Measurements from ENCODE around the gene SFI1.

SFI1 gene

GRCh38 chr22:31509061-31509762 lies 12.9 kb downstream of the SFI1 start:
- TF ChIP-seq RAD21 (IDR thresholded peaks at IDR 0.05; ENCODE audit: low read depth), result no peak
- TF ChIP-seq ZBTB7A (IDR thresholded peaks at IDR 0.05; ENCODE audit: low read depth), result no peak
- TF ChIP-seq TCF12 (IDR thresholded peaks at IDR 0.05; ENCODE audit: low read depth), result no peak
- no peak for TF ChIP-seq REST (IDR thresholded peaks at IDR 0.05; ENCODE audit: low read depth)
- TF ChIP-seq FOXM1 (IDR thresholded peaks at IDR 0.05; ENCODE audit: borderline replicate concordance, low read depth), result no peak
- TF ChIP-seq EGR1 (IDR thresholded peaks at IDR 0.05), result no peak
- no peak for TF ChIP-seq NFIC (IDR thresholded peaks at IDR 0.05)
- no peak for TF ChIP-seq TEAD4 (IDR thresholded peaks at IDR 0.05)
- no peak for TF ChIP-seq MAX (IDR thresholded peaks at IDR 0.05)
- no peak for TF ChIP-seq EP300 (IDR thresholded peaks at IDR 0.05; ENCODE audit: borderline replicate concordance)
- TF ChIP-seq CREB1 (IDR thresholded peaks at IDR 0.05; ENCODE audit: low read depth), result no peak
- no peak for TF ChIP-seq YY1 (IDR thresholded peaks at IDR 0.05; ENCODE audit: low read depth)
- no peak for TF ChIP-seq TAF1 (IDR thresholded peaks at IDR 0.05; ENCODE audit: low read depth)
- TF ChIP-seq CEBPB (IDR thresholded peaks at IDR 0.05), result no peak
- no peak for TF ChIP-seq USF1 (IDR thresholded peaks at IDR 0.05)

- TF ChIP-seq EGR1 (IDR thresholded peaks at IDR 0.05), result no peak
- no peak for TF ChIP-seq TAF1 (IDR thresholded peaks at IDR 0.05; ENCODE audit: low read depth)
- TF ChIP-seq TCF12 (IDR thresholded peaks at IDR 0.05; ENCODE audit: low read depth), result no peak
- TF ChIP-seq FOXM1 (IDR thresholded peaks at IDR 0.05; ENCODE audit: borderline replicate concordance, low read depth), result no peak
- TF ChIP-seq CREB1 (IDR thresholded peaks at IDR 0.05; ENCODE audit: low read depth), result no peak
- no peak for TF ChIP-seq REST (IDR thresholded peaks at IDR 0.05; ENCODE audit: low read depth)
- TF ChIP-seq USF1 (IDR thresholded peaks at IDR 0.05), result no peak
- TF ChIP-seq CEBPB (IDR thresholded peaks at IDR 0.05), result no peak
- TF ChIP-seq EP300 (IDR thresholded peaks at IDR 0.05; ENCODE audit: borderline replicate concordance), result no peak
- TF ChIP-seq ZBTB7A (IDR thresholded peaks at IDR 0.05; ENCODE audit: low read depth), result no peak
- no peak for TF ChIP-seq YY1 (IDR thresholded peaks at IDR 0.05; ENCODE audit: low read depth)
- no peak for TF ChIP-seq TEAD4 (IDR thresholded peaks at IDR 0.05)
- TF ChIP-seq RAD21 (IDR thresholded peaks at IDR 0.05; ENCODE audit: low read depth), result no peak
- TF ChIP-seq MAX (IDR thresholded peaks at IDR 0.05), result no peak
- no peak for TF ChIP-seq NFIC (IDR thresholded peaks at IDR 0.05)
Measured at GRCh38 chr22:31520051-31520450, 23.7 kb downstream of the SFI1 start.

- TF ChIP-seq USF1 (IDR thresholded peaks at IDR 0.05) (no peak), REST (IDR thresholded peaks at IDR 0.05; ENCODE audit: low read depth) (no peak), CREB1 (IDR thresholded peaks at IDR 0.05; ENCODE audit: low read depth) (no peak), TCF12 (IDR thresholded peaks at IDR 0.05; ENCODE audit: low read depth) (no peak), YY1 (IDR thresholded peaks at IDR 0.05; ENCODE audit: low read depth) (no peak), MAX (IDR thresholded peaks at IDR 0.05) (no peak), RAD21 (IDR thresholded peaks at IDR 0.05; ENCODE audit: low read depth) (no peak)
Measured at GRCh38 chr22:31526270-31526669, 29.9 kb downstream of the SFI1 start.

- TF ChIP-seq NFIC (IDR thresholded peaks at IDR 0.05) (no peak), TAF1 (IDR thresholded peaks at IDR 0.05; ENCODE audit: low read depth) (no peak), CREB1 (IDR thresholded peaks at IDR 0.05; ENCODE audit: low read depth) (no peak), RAD21 (IDR thresholded peaks at IDR 0.05; ENCODE audit: low read depth) (no peak), USF1 (IDR thresholded peaks at IDR 0.05) (no peak), EGR1 (IDR thresholded peaks at IDR 0.05) (no peak), ZBTB7A (IDR thresholded peaks at IDR 0.05; ENCODE audit: low read depth) (no peak), FOXM1 (IDR thresholded peaks at IDR 0.05; ENCODE audit: borderline replicate concordance, low read depth) (no peak), TEAD4 (IDR thresholded peaks at IDR 0.05) (no peak), TCF12 (IDR thresholded peaks at IDR 0.05; ENCODE audit: low read depth) (no peak), EP300 (IDR thresholded peaks at IDR 0.05; ENCODE audit: borderline replicate concordance) (no peak), CEBPB (IDR thresholded peaks at IDR 0.05) (no peak), YY1 (IDR thresholded peaks at IDR 0.05; ENCODE audit: low read depth) (no peak), MAX (IDR thresholded peaks at IDR 0.05) (no peak), REST (IDR thresholded peaks at IDR 0.05; ENCODE audit: low read depth) (no peak)
Measured at GRCh38 chr22:31530823-31531195, 34.5 kb downstream of the SFI1 start.
